ENCODE measurements around the gene PHACTR3. TPM values are rescaled to one million over a fixed set of nuclear protein-coding genes. Genes with fewer than 3 reads are reported as not detected.

The PHACTR3 gene
- total RNA-seq, 3 donors from 2014 or later: 0.11 TPM; not detected in 2

GRCh38 chr20:59776059-59776603, 171.8 kb downstream of the PHACTR3 start:
- H3K9me3 Mint-ChIP-seq: no peaks in the 10 kb centered on the region
- H3K36me3 Mint-ChIP-seq (ENCODE audit: insufficient read depth): no peaks in the 10 kb centered on the region
- no peak for DNase-seq

GRCh38 chr20:59776626-59777330, 172.4 kb downstream of the PHACTR3 start:
- Mint-ChIP-seq H3K36me3 (ENCODE audit: insufficient read depth) (no peaks in the 10 kb centered on the region), H3K4me3 (no peak overlapping the region), H3K9me3 (no peaks in the 10 kb centered on the region), H3K4me1 (ENCODE audit: low read depth) (no peaks in the 10 kb centered on the region), H3K27me3 (ENCODE audit: low read depth) (peaks cover 3% of the 10 kb centered on the region)
- DNase-seq (no peak), ATAC-seq (no peak)

More at GRCh38 chr20:59776059-59776603, 171.8 kb downstream of the PHACTR3 start:
- no peak for ATAC-seq
- H3K27me3 Mint-ChIP-seq (ENCODE audit: low read depth): peaks cover 3% of the 10 kb centered on the region
- H3K4me1 Mint-ChIP-seq (ENCODE audit: low read depth): no peaks in the 10 kb centered on the region
- no peak overlapping the region for H3K4me3 Mint-ChIP-seq

GRCh38 chr20:59777331-59777725, 173.0 kb downstream of the PHACTR3 start:
- Mint-ChIP-seq H3K9me3 (no peaks in the 10 kb centered on the region), H3K4me1 (ENCODE audit: low read depth) (no peaks in the 10 kb centered on the region), H3K4me3 (no peak overlapping the region), H3K27me3 (ENCODE audit: low read depth) (peaks cover 3% of the 10 kb centered on the region), H3K36me3 (ENCODE audit: insufficient read depth) (no peaks in the 10 kb centered on the region)
- DNase-seq: no peak
- no peak for ATAC-seq

DNA sequence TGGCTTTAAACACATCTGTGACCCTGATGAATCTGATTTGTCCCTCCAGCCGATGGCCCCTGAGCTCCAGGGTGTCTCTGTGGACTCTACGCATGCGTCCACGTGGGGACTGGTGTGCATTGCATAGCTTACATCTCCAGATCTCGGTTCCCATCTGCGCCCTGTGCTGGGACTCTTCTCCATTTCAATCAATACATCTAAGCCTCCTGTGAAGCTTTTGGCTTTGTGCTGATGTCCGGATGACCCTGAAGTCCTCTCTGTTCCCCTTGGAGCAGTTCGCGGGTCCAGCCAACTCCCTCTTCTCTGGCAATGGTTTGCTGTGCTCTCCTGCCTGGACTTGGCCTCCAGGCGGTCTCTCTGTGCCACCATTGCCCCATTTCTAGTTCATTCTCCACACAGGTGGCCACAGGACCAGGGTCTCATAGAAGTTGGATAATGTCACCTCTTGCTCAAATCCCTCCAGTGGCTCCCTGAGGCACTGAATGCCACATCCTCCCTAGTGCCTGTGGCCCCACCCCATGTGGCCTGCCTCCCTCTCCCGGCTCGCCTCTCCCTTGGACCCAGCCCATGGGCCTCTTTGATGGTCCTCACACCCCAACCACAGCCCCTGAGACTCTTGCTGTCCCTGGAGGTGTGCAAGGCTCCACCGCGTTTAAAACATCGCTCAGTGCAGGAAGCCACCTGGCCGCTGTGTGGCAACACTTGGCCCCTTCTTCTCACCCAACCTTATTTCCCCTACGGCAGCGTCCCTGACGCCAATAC, 173.7 kb downstream of the PHACTR3 start:
- H3K4me1 Mint-ChIP-seq (ENCODE audit: low read depth): no peaks in the 10 kb centered on the region
- H3K4me3 Mint-ChIP-seq: no peak overlapping the region
- DNase-seq (no peak), ATAC-seq (no peak)
- H3K27me3 Mint-ChIP-seq (ENCODE audit: low read depth): peaks cover 3% of the 10 kb centered on the region
- no peaks in the 10 kb centered on the region for H3K36me3 Mint-ChIP-seq (ENCODE audit: insufficient read depth)
- no peaks in the 10 kb centered on the region for H3K9me3 Mint-ChIP-seq

GRCh38 chr20:59778615-59779200, 174.4 kb downstream of the PHACTR3 start:
- Mint-ChIP-seq H3K4me1 (ENCODE audit: low read depth) (no peaks in the 10 kb centered on the region), H3K27me3 (ENCODE audit: low read depth) (peaks cover 3% of the 10 kb centered on the region), H3K4me3 (no peak overlapping the region), H3K9me3 (no peaks in the 10 kb centered on the region), H3K36me3 (ENCODE audit: insufficient read depth) (no peaks in the 10 kb centered on the region)
- DNase-seq (no peak), ATAC-seq (no peak)

DNA sequence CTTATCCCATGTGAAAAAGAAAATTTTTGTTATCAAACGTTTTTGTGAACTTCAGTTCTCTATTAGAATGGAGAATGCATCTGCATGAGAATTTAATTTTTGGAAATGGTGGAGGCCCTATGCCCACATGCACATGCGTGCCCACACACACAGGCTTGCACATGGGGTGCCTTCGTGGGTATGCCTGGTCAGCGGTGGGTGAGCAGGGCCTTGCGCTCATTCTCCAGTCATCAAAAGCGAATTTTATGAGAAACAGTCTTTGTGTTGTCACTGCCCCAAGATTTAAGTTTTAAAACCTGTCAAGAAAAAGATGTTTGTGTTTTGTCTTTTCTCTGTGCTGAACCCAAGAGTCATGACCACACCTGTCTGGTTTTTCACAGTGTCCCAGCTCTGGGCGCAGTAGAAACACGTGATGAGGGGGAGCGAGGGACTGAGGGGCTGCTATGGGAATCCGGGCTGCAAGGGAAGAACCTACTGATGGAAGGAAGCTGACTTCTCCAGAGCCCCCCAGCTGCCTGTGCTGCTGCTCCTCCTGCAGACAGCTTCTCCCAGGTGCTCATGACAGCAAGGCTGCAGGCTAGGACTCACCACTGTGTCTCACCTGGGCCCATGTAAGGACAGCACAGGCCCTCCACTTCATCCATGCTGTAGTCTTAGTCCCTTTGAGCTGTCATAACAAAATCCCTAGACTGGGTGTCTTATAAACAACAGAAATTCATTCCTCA, 175.5 kb downstream of the PHACTR3 start:
- H3K4me1 Mint-ChIP-seq (ENCODE audit: low read depth): no peaks in the 10 kb centered on the region
- ATAC-seq (no peak), DNase-seq (no peak)
- H3K36me3 Mint-ChIP-seq (ENCODE audit: insufficient read depth): no peaks in the 10 kb centered on the region
- no peaks in the 10 kb centered on the region for H3K9me3 Mint-ChIP-seq
- H3K4me3 Mint-ChIP-seq: no peak overlapping the region
- peaks cover 3% of the 10 kb centered on the region for H3K27me3 Mint-ChIP-seq (ENCODE audit: low read depth)

GRCh38 chr20:59780494-59781185, 176.3 kb downstream of the PHACTR3 start:
- DNase-seq (no peak), ATAC-seq (no peak)
- H3K4me1 Mint-ChIP-seq (ENCODE audit: low read depth): no peaks in the 10 kb centered on the region
- peaks cover 3% of the 10 kb centered on the region for H3K27me3 Mint-ChIP-seq (ENCODE audit: low read depth)
- H3K36me3 Mint-ChIP-seq (ENCODE audit: insufficient read depth): no peaks in the 10 kb centered on the region
- no peak overlapping the region for H3K4me3 Mint-ChIP-seq
- no peaks in the 10 kb centered on the region for H3K9me3 Mint-ChIP-seq

GRCh38 chr20:59781226-59781625, 176.9 kb downstream of the PHACTR3 start:
- no peaks in the 10 kb centered on the region for H3K9me3 Mint-ChIP-seq
- no peaks in the 10 kb centered on the region for H3K36me3 Mint-ChIP-seq (ENCODE audit: insufficient read depth)
- peaks cover 3% of the 10 kb centered on the region for H3K27me3 Mint-ChIP-seq (ENCODE audit: low read depth)
- no peak overlapping the region for H3K4me3 Mint-ChIP-seq
- DNase-seq (no peak), ATAC-seq (no peak)
- no peaks in the 10 kb centered on the region for H3K4me1 Mint-ChIP-seq (ENCODE audit: low read depth)

GRCh38 chr20:59782986-59783640, 178.8 kb downstream of the PHACTR3 start:
- H3K27me3 Mint-ChIP-seq (ENCODE audit: low read depth): peaks cover 3% of the 10 kb centered on the region
- H3K4me3 Mint-ChIP-seq: no peak overlapping the region
- DNase-seq (no peak), ATAC-seq (peak in 1 of 2 donors; percentile 41)
- H3K9me3 Mint-ChIP-seq: no peaks in the 10 kb centered on the region
- no peaks in the 10 kb centered on the region for H3K36me3 Mint-ChIP-seq (ENCODE audit: insufficient read depth)
- no peaks in the 10 kb centered on the region for H3K4me1 Mint-ChIP-seq (ENCODE audit: low read depth)

DNA sequence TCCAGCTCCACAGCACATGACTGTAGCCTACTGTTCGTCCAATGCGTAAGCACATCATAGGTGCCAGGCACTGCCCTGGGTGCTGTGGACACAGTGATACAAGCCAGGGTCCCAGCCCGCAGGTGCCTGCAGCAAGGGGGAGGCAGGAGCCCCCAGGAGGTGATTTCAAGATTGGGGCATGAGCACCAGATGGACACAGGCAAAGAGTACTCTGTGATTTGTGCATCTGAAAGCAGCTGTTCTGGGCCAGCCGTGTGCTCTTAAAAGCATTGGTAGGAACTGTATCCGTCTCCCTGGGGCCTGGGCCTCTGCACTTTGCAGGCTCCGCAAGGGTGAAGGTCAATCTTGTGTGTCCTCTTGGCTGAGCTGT, 179.3 kb downstream of the PHACTR3 start:
- no peak overlapping the region for H3K4me3 Mint-ChIP-seq
- no peaks in the 10 kb centered on the region for H3K4me1 Mint-ChIP-seq (ENCODE audit: low read depth)
- ATAC-seq (no peak), DNase-seq (no peak)
- no peaks in the 10 kb centered on the region for H3K36me3 Mint-ChIP-seq (ENCODE audit: insufficient read depth)
- H3K27me3 Mint-ChIP-seq (ENCODE audit: low read depth): peaks cover 6% of the 10 kb centered on the region
- no peaks in the 10 kb centered on the region for H3K9me3 Mint-ChIP-seq

DNA sequence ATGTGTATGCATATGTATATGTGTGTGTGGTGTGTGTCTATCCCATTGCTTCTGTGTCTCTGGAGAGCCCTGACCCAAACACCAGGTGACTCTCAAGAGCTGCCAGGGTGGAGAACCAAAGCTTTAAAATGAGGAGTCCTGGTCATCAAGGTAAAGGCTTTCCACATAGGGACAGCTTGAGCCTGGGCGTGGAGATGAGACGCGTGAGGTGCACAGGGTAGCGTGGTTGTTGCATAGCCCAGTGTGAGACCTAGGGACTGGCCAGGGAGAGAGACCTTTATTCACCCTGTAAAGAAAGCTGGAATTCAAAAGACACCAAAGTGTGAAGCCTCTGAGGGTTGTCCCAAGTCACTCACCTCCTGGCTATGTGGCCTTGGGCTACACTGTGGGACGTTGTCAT, 180.0 kb downstream of the PHACTR3 start:
- H3K4me1 Mint-ChIP-seq (ENCODE audit: low read depth): no peaks in the 10 kb centered on the region
- no peaks in the 10 kb centered on the region for H3K36me3 Mint-ChIP-seq (ENCODE audit: insufficient read depth)
- H3K4me3 Mint-ChIP-seq: no peak overlapping the region
- ATAC-seq (no peak), DNase-seq (no peak)
- no peaks in the 10 kb centered on the region for H3K9me3 Mint-ChIP-seq
- peaks cover 11% of the 10 kb centered on the region for H3K27me3 Mint-ChIP-seq (ENCODE audit: low read depth)

- DNase-seq (no peak), ATAC-seq (no peak)
- Mint-ChIP-seq H3K9me3 (no peaks in the 10 kb centered on the region), H3K36me3 (ENCODE audit: insufficient read depth) (no peaks in the 10 kb centered on the region), H3K4me1 (ENCODE audit: low read depth) (no peaks in the 10 kb centered on the region), H3K4me3 (no peak overlapping the region), H3K27me3 (ENCODE audit: low read depth) (peaks cover 11% of the 10 kb centered on the region)
Observed at GRCh38 chr20:59784791-59785668, 180.7 kb downstream of the PHACTR3 start.

GRCh38 chr20:59785669-59785959, 181.3 kb downstream of the PHACTR3 start:
- DNase-seq: no peak
- no peaks in the 10 kb centered on the region for H3K4me1 Mint-ChIP-seq (ENCODE audit: low read depth)
- ATAC-seq: no peak
- no peaks in the 10 kb centered on the region for H3K36me3 Mint-ChIP-seq (ENCODE audit: insufficient read depth)
- no peak overlapping the region for H3K4me3 Mint-ChIP-seq
- H3K9me3 Mint-ChIP-seq: no peaks in the 10 kb centered on the region
- peaks cover 11% of the 10 kb centered on the region for H3K27me3 Mint-ChIP-seq (ENCODE audit: low read depth)

Data from activated T-cell treated with anti-CD3 and anti-CD28 coated beads, Interleukin-2, amount 50 U/mL, for 4 hours (primary cell).